ENCODE results near the gene TCF7.

GRCh38 chr5:134069553-134069952 lies 44.9 kb upstream of the TCF7 start:
- TF ChIP-seq CTCF (IDR thresholded peaks at IDR 0.05), result no peak
- TF ChIP-seq POLR2AphosphoS5 (IDR thresholded peaks at IDR 0.05; ENCODE audit: low read depth, low read length), result no peak
- TF ChIP-seq MAX (IDR thresholded peaks at IDR 0.05; ENCODE audit: low read depth), result no peak
- TF ChIP-seq ZBTB33 (IDR thresholded peaks at IDR 0.05; ENCODE audit: borderline replicate concordance, low read depth), result no peak
- TF ChIP-seq ELF1 (IDR thresholded peaks at IDR 0.05), result no peak
- no peak for TF ChIP-seq USF2 (IDR thresholded peaks at IDR 0.05; ENCODE audit: borderline replicate concordance, low read depth, low read length)
- TF ChIP-seq SMC3 (IDR thresholded peaks at IDR 0.05; ENCODE audit: low read depth, low read length), result no peak
- TF ChIP-seq MXI1 (IDR thresholded peaks at IDR 0.05; ENCODE audit: low read depth, low read length), result no peak
- TF ChIP-seq USF1 (IDR thresholded peaks at IDR 0.05; ENCODE audit: borderline replicate concordance, low read depth), result no peak

Measured in SK-N-SH (cell line).